DOHH2 (cell line): ENCODE results near the gene WDR13.

Experiments
- H3F3A ChIP-seq: fragments of 200-600 bp; sonication (generic), shearing (Covaris generic); 2 replicates; pipeline ENCODE4 v1.6.0; 2016; ENCODE audit warnings: antibody characterized with exemption, mild to moderate bottlenecking; ENCODE audit not compliant: control insufficient read depth, insufficient read depth
- H3K27ac ChIP-seq: fragments of 200-600 bp; sonication (generic); 2 replicates; pipeline ENCODE4 v1.5.1; 2014; ENCODE audit warnings: low read depth, mild to moderate bottlenecking, low read length, moderate library complexity
- H3K27me3 ChIP-seq: fragments of 200-600 bp; sonication (generic); 2 replicates; pipeline ENCODE4 v1.6.1; 2014; ENCODE audit warnings: mild to moderate bottlenecking, low read length, mixed read lengths; ENCODE audit not compliant: control insufficient read depth
- H3K36me3 ChIP-seq: fragments of 200-600 bp; sonication (generic); 2 replicates; pipeline ENCODE4 v1.6.1; 2014; ENCODE audit warnings: mild to moderate bottlenecking, low read length, moderate library complexity, mixed read lengths; ENCODE audit not compliant: control insufficient read depth
- H3K4me1 ChIP-seq: fragments of 200-600 bp; sonication (generic); 2 replicates; pipeline ENCODE4 v1.6.1; 2014; ENCODE audit warnings: mild to moderate bottlenecking, low read length, mixed read lengths; ENCODE audit not compliant: control insufficient read depth
- H3K4me2 ChIP-seq: fragments of 200-600 bp; sonication (generic); 2 replicates; pipeline ENCODE4 v1.6.0; 2014; ENCODE audit warnings: mild to moderate bottlenecking, low read length, moderate library complexity
- H3K4me3 ChIP-seq: fragments of 200-600 bp; sonication (generic); 2 replicates; pipeline ENCODE4 v1.5.1; 2014; ENCODE audit warnings: mild to moderate bottlenecking, low read length, mixed read lengths
- H3K79me2 ChIP-seq: fragments of 200-600 bp; sonication (generic); 2 replicates; pipeline ENCODE4 v1.6.1; 2014; ENCODE audit warnings: mild to moderate bottlenecking, low read length, mixed read lengths; ENCODE audit not compliant: control insufficient read depth
- H3K9me2 ChIP-seq: fragments of 200-600 bp; sonication (generic); replicated peaks from 2 replicates; pipeline ENCODE4 v1.6.1; 2014; ENCODE audit warnings: mild to moderate bottlenecking, low read length, mixed read lengths; ENCODE audit not compliant: control insufficient read depth
- H3K9me3 ChIP-seq: fragments of 200-600 bp; sonication (generic); 2 replicates; pipeline ENCODE4 v1.6.1; 2014; ENCODE audit warnings: antibody characterized with exemption, low read length, mixed read lengths; ENCODE audit not compliant: control insufficient read depth, insufficient read depth
- H4K20me1 ChIP-seq: fragments of 200-600 bp; sonication (generic); 2 replicates; pipeline ENCODE4 v1.6.0; 2014; ENCODE audit warnings: low read depth, mild to moderate bottlenecking, antibody characterized with exemption, low read length, moderate library complexity; ENCODE audit not compliant: control insufficient read depth, insufficient read depth
- EZH2phosphoT487 ChIP-seq: fragments of 200-600 bp; sonication (generic); IDR thresholded peaks from 2 replicates; pipeline ENCODE4 v1.6.1; 2017; ENCODE audit warnings: borderline replicate concordance, mild to moderate bottlenecking, antibody characterized with exemption, low read length, moderate library complexity, mixed read lengths
- TF ChIP-seq, protein P1 (sequence below): fragments of 200-600 bp; sonication (generic); IDR thresholded peaks from one replicate; pipeline ENCODE4 v1.5.1; 2014; ENCODE audit warnings: antibody characterized with exemption, mild to moderate bottlenecking, low read depth, low read length; ENCODE audit not compliant: poor library complexity, severe bottlenecking

Gene WDR13

DNA sequence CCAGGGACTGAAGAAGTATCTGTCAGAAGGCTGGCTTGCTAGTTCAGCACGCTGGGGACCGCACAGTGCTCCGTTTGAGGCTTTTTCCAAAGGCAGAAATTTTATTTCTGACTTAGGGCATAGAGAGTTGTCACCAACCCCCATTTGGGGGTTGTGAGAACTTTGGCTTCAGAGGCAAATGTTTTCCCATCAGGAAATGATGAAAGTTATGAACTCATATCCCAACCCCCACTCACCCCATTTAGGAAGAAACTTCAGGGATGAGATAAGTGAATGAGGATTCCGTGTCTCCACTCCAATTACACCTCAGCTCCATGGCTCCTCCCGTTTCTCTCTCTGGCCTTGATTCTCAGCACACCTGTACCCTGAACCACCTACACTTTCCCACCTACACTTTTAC is 4.3 kb upstream of the WDR13 start:
- Histone ChIP-seq H3K9me2 (no peaks in the 10 kb centered on the region), H3K79me2 (no peaks in the 10 kb centered on the region), H3K4me1 (peaks cover 6% of the 10 kb centered on the region), H3K4me2 (no peak overlapping the region), H4K20me1 (no peaks in the 10 kb centered on the region), H3K27me3 (no peaks in the 10 kb centered on the region), H3K36me3 (no peaks in the 10 kb centered on the region; the same call in 1 of the 2 replicates), H3F3A (no peaks in the 10 kb centered on the region), H3K4me3 (no peak overlapping the region), H3K9me3 (no peaks in the 10 kb centered on the region), H3K27ac (no peak overlapping the region)
- TF ChIP-seq, protein P1, sequence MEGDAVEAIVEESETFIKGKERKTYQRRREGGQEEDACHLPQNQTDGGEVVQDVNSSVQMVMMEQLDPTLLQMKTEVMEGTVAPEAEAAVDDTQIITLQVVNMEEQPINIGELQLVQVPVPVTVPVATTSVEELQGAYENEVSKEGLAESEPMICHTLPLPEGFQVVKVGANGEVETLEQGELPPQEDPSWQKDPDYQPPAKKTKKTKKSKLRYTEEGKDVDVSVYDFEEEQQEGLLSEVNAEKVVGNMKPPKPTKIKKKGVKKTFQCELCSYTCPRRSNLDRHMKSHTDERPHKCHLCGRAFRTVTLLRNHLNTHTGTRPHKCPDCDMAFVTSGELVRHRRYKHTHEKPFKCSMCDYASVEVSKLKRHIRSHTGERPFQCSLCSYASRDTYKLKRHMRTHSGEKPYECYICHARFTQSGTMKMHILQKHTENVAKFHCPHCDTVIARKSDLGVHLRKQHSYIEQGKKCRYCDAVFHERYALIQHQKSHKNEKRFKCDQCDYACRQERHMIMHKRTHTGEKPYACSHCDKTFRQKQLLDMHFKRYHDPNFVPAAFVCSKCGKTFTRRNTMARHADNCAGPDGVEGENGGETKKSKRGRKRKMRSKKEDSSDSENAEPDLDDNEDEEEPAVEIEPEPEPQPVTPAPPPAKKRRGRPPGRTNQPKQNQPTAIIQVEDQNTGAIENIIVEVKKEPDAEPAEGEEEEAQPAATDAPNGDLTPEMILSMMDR: no peak
- no peak for TF ChIP-seq EZH2phosphoT487

DNA sequence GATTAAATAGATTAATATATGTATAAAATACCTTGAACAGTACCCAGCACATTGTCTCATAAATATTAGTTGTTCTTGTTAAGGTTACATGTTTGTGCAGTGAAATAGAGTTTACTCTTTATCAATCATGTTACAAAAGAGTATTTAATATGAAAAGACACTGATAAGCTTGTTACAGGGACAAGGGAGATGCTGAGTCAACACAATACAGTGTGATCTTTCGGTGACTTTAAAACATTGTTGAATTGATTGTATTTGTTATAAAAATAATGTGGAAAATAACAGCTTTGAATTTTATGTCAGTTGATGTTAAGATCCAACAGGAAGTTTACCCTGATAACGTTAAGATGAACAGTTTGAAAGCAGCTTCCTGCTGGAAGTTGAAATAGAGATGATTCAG is 1.4 kb upstream of the WDR13 start:
- Histone ChIP-seq H3K27me3 (no peaks in the 10 kb centered on the region), H3K4me3 (no peak overlapping the region), H4K20me1 (no peaks in the 10 kb centered on the region), H3K27ac (no peak overlapping the region), H3F3A (no peaks in the 10 kb centered on the region), H3K36me3 (peaks cover 5% of the 10 kb centered on the region), H3K4me2 (no peak overlapping the region), H3K4me1 (peaks cover 11% of the 10 kb centered on the region), H3K9me3 (no peaks in the 10 kb centered on the region), H3K9me2 (no peaks in the 10 kb centered on the region), H3K79me2 (0 out of 2 replicates have a peak, but pooled peaks cover 2% of the 10 kb centered on the region)
- TF ChIP-seq EZH2phosphoT487: no peak
- TF ChIP-seq, protein P1: no peak

DNA sequence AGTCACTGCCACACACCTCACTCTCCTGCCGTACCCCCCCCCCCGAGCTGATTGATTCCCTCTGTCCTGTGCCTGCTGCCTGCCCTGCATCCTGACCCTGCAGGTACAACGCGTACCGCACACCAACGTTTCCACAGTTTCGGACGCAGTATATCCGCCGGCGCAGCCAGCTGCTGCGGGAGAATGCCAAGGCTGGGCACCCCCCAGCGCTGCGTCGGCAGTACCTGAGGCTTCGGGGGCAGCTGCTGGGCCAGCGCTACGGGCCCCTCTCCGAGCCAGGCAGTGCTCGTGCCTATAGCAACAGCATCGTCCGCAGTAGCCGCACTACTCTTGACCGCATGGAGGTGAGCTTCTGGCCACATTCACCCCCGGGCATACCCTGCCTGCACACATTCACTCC is 1.3 kb downstream of the WDR13 start:
- Histone ChIP-seq H3K4me2 (peak overlapping the region; percentile 86), H3K9me2 (no peaks in the 10 kb centered on the region), H3K36me3 (peaks cover 5% of the 10 kb centered on the region), H3K4me3 (peak overlapping the region; percentile 99), H3F3A (no peaks in the 10 kb centered on the region), H3K4me1 (peaks cover 11% of the 10 kb centered on the region), H3K27me3 (no peaks in the 10 kb centered on the region), H3K79me2 (0 out of 2 replicates have a peak, but pooled peaks cover 2% of the 10 kb centered on the region), H3K27ac (no peak overlapping the region), H3K9me3 (no peaks in the 10 kb centered on the region), H4K20me1 (no peaks in the 10 kb centered on the region)
- no peak for TF ChIP-seq EZH2phosphoT487

DNA sequence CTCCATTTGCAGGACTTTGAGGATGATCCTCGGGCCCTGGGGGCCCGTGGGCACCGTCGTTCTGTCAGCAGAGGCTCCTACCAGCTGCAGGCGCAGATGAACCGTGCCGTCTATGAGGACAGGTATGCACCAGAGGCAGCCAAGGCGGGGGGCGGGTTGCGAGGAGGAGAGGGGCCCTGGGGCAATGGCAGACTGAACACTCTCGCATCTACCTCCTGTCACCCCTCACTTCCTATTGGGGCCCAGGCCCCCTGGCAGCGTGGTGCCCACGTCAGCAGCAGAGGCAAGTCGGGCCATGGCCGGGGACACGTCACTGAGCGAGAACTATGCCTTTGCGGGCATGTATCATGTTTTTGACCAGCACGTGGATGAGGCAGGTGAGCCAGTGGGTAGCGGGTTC is 2.0 kb downstream of the WDR13 start:
- Histone ChIP-seq H3F3A (no peaks in the 10 kb centered on the region), H3K4me2 (no peak overlapping the region), H3K9me2 (no peaks in the 10 kb centered on the region), H3K9me3 (no peaks in the 10 kb centered on the region), H3K4me3 (no peak overlapping the region), H3K27ac (no peak overlapping the region), H3K27me3 (no peaks in the 10 kb centered on the region), H3K4me1 (peaks cover 11% of the 10 kb centered on the region), H4K20me1 (no peaks in the 10 kb centered on the region), H3K36me3 (peaks cover 5% of the 10 kb centered on the region), H3K79me2 (0 out of 2 replicates have a peak, but pooled peaks cover 2% of the 10 kb centered on the region)
- TF ChIP-seq, protein P1: no peak
- TF ChIP-seq EZH2phosphoT487: no peak
